GM19467 (cell line): ENCODE results near the gene PACSIN2.
"Not testable (repeated sequence)": the region's sequence is repeated elsewhere in the genome, so short reads cannot be mapped to it uniquely, and the experiment has no call there.

Experiments used
- ATAC-seq: cut with Tn5 transposase; IDR thresholded peaks from one replicate; pipeline ENCODE4 v1.9.1; 2021; ENCODE audit warnings: mild to moderate bottlenecking, moderate library complexity; ENCODE audit not compliant: unreplicated experiment

PACSIN2 gene

GRCh38 chr22:42928969-42929837 is 85.7 kb downstream of the PACSIN2 start:
- no peak for ATAC-seq

DNA sequence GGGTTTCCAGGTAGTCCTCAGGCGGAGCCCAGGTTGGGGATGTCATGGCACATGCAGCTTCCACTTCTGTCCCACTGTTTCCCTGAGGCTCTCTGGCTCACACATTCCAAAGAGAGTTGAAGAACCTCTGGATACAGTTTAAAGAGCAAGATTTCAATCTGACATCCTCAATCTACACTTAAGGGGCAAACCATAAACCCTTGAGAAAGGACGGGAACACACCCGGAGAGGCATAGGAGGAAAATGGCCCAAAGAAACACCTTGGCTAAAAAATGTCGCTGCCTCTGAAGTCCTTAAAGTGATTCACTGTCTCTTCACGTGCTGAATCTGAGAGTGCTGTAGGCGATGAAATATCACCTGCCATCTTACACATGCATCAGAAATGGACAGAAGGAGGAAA is 87.0 kb downstream of the PACSIN2 start:
- ATAC-seq, result no peak

DNA sequence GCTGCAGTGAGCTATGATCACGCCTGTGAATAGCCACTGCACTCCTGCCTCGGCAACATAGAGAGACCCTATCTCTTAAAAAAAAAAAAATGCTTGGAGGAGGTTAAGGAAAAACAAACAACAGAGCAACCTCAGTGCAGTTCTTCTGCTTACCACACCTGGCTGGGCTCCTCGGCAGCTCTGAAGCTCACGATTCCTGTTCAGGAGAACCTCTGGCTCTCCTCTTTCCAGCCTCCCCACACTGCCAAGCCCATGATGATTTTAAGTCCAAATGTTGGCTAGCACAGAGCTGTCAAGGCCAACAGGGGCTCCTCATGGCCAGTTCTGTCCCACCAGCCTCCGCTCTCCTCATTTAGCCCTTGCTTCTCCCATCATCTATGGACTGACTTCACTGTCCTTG is 88.2 kb downstream of the PACSIN2 start:
- no peak for ATAC-seq

DNA sequence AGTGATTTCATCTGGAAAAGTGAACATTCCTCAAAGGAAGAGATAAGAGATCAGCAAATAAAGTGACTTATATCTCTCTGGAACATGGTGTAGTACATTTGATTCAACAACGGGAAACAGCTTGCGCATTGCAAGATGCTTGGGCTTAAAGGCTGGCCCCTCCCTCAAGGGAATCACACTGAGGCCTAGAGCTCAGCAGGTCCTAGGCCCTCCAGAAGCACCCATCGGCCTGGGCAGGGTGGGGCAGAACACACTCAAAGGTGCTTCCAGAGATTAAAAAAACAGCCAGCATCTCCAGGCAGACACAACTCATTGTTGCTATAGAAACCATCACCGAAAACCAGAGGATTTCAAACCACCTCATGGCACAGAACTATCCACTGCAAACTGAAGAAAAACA is 88.8 kb downstream of the PACSIN2 start:
- no peak for ATAC-seq

DNA sequence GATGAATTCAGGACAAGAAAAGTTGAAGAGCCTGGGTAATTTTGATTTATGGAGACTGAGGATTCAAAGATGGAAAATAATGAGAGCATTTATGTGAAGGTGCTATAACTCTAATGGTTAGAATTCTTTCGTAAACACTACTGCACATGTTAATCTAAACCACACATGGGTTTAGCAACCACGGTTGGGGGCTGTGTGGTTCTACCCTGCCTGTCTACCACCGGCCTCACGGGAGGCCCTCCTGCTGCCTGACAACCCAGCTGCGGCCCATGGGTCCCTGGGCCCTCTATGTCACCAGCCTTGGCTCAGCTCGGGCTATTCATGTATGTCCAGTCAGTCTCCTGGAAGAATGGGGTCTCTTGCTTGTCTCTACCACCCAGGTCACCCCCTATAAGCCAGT is 89.4 kb downstream of the PACSIN2 start:
- no peak for ATAC-seq

DNA sequence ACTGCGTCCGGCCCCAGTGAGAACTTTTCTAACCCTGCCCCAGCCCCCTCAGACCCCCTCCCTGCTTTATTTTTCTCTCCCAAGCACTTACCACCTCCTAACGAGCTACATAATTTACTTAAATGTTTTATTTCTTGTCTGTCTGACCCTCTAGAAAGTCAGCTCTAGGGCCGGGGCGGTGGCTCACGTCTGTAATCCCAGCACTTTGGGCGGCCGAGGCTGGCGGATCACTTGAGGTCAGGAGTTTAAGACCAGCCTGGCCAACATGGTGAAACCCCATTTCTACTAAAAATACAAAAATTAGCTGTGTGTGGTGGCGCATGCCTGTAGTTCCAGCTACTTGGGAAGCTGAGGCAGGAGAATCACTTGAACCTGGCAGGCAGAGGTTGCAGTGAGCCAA is 89.9 kb downstream of the PACSIN2 start:
- ATAC-seq, result not testable (repeated sequence)

DNA sequence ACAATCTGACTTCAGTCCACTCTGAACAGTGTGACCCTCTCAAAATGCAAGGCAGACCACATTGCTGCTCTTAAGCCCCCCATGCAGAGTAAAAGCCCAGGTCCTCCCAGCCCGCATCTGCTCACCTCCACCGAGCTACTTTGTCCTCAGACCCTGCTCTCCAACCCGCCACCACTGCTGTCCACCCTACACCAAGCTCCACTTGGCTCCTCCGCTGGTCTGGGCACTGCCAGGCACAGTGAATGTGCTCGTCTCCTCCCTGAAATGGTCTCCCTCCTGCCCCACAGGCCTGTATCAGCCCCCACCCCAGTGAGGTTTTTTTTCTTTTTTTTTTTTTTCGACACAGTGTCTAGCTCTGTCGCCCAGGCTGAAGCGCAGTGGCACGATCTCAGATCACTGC is 90.5 kb downstream of the PACSIN2 start:
- ATAC-seq, result no peak

- ATAC-seq, result no peak
Observed at GRCh38 chr22:42922374-42923191, 92.4 kb downstream of the PACSIN2 start.

DNA sequence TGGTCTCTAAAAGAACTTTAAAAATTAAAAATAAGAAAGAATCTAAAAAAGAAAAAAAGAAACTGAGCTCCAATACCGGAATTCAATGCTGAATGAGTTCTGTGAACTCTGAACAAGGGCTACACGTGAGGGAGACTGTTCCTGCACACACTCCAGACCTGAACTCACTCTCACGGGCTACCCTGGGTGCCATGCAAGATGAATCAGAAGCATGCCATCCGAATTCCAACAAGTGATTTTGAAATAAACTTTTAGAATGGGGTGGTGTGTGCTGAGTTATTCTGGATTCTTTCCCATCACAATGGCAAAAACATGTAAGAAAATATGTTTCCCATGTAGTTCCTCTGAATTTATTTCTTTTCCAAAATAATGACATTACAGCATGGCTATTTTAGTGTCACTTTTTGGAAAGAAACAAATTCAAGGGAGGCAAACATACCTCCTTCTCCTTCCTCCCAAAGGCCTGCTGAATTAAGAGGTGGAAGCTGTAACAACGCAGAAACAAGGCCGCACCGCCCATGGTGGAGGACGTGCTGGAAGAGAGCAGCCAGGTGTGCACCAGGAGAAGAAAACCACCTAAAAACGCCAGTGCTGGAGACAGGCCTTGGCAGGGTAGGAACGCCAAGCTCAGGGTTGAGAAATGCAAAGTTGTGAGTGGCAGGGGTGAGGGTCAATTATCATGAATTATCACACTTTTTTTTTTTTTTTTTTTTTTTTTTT is 94.7 kb downstream of the PACSIN2 start:
- ATAC-seq, result no peak

DNA sequence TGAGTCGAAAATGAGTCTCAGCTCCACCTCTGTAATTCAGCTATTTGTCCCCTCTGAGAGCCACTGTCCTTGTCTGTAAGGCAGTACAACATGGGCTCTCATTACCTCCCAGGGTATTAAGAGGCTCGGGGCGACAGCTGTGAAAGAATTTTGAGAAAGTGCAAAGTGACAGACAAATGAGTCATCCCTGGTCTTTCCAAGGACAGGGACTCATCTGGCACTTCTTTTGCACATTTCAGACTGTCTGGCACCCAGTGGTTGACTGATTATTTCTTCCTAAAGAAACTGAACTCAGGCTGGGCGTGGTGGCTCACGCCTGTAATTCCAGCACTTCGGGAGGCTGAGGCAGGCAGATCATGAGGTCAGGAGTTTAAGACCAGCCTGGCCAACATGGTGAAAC is 95.8 kb downstream of the PACSIN2 start:
- ATAC-seq, result no peak

GRCh38 chr22:42918500-42918899 is 96.4 kb downstream of the PACSIN2 start:
- no peak for ATAC-seq

DNA sequence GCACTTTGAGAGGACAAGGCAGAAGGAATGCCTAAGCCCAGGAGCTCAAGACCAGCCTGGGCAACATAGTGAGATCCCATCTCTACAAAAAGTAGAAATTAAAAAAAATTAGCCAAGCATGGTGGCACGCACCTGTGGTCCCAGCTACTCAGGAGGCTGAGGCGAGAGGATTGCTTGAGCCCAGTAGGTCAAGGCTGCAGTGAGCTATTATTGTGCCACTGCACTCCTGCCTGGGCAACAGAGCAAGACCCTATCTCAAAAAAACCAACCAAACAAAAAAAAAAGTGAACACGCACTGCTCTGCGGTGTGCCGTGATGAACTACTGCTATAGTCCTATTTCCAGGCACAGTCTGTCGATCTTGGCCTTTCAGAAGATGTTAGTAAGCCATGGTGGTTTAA is 97.6 kb downstream of the PACSIN2 start:
- not testable (repeated sequence) for ATAC-seq

GRCh38 chr22:42915980-42916765 is 98.8 kb downstream of the PACSIN2 start:
- ATAC-seq, result no peak

DNA sequence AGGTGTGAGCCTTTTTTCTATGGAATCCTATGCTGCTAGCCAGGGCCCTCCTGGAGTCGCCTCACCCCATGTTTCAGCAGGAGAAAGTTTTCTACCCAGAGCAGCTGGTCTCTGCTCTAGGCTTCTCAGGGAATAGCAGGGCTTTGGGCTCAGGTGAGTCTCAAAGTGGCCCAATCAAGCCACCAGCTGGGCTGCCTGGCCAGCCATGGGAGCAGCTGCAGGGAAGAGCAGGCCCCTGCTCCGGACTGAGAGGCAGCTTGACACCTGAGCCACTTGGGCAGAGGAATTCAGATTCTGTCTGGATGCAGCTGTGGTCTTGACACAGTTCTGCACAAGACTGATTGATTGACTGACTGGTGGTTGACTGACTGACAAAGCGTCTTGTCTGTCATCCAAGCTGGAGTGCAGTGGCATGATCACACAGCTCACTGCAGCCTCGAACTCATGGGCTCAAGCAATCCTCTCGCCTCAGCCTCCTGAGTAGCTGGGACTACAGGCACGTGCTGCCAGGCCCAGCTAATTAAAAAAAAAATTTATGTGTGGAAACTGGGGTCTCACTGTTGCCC is 100.4 kb downstream of the PACSIN2 start:
- no peak for ATAC-seq

- ATAC-seq, result no peak
Observed at GRCh38 chr22:42913874-42914510, 101.0 kb downstream of the PACSIN2 start.

DNA sequence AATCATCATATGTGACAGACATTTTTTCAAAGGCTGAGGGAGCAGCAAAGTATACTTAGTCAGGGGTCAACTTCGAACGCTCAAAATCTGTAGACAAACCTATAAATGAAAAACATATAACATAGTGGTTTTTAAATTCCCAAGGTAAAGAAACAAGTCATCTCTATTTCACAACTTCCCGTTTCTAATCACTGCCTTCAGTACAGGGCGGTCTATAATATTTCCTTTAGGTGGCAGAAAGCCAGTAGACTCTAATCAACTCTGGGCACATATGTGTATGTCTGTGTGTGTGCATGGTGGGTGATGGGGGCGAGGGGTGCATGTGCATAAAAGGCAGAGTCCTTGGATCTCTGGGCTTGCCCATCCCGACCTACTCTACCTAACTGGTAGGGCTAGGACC is 102.9 kb downstream of the PACSIN2 start:
- no peak for ATAC-seq

DNA sequence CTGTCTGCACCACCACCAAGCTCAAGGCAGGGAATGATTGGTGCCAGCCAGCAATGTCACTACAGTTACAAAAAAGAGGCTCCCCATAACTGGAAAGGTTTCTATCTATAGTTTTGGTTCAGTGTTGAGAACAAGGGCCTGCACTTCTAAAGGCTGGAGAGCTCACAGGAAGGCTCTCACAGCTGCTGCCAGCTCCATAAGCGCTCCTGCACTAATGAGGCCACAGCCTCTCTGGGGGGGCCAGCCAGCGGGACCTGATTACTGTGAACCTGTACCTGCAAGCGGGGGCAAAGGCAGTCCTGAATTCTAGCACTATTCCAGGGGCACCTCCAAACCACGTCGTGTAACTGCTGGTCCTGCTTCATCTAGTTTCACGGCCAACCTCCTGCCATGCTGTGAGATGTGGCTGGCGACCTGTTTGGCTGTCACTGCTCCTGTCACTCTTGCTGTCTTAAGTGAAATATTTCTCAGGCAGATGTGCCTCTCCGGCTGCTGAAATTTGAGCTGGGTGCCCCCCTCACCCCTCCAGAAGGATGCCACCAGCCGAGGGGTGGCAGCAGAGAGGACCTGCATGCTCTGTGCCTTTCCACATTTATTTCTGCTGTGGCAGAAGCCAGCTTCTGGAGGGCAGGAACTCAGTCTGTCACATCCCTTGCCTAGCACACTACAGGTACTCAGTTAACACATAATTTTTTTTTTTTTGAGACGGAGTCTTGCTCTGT is 104.6 kb downstream of the PACSIN2 start:
- ATAC-seq, result no peak

- no peak for ATAC-seq
Observed at GRCh38 chr22:42909363-42910058, 105.4 kb downstream of the PACSIN2 start.

GRCh38 chr22:42908374-42908746 is 106.6 kb downstream of the PACSIN2 start:
- ATAC-seq, result no peak
